MCF 10A (cell line): ENCODE measurements around the gene HOXC5. TPM values are rescaled to one million over a fixed set of nuclear protein-coding genes. Genes with fewer than 3 reads are reported as not detected.

Source experiments
- BruUV-seq: library from RNA; stranded (reverse); fragments of 400-500 nt; replicated peaks from 2 replicates; lab custom pipeline; 2021; lab: Mats Ljungman, UMichigan
- CTCF ChIA-PET: fragments of 300-600 bp; sonication (Branson Sonifier 250); formaldehyde crosslinking; extraction: SDS; loops from one replicate; lab custom pipeline; 2021; ENCODE audit warnings: antibody characterized with exemption, inconsistent platforms; lab: Yijun Ruan, JAX
- POLR2A ChIA-PET: fragments of 300-600, 350-650 bp; sonication (Branson Sonifier 250); formaldehyde crosslinking; extraction: SDS; loops from one replicate; lab custom pipeline; 2020; ENCODE audit warnings: antibody characterized with exemption, inconsistent platforms; lab: Yijun Ruan, JAX
- DNase-seq: peaks from one replicate; pipeline ENCODE4 v3.0.0-alpha.2; 2018; ENCODE audit not compliant: unreplicated experiment
- H3K27ac Mint-ChIP-seq: one replicate; pipeline ENCODE4 v1.8.0; 2022; ENCODE audit warnings: mild to moderate bottlenecking, low read depth, mixed read lengths; ENCODE audit not compliant: unreplicated experiment
- H3K27me3 Mint-ChIP-seq: one replicate; pipeline ENCODE4 v1.8.0; 2022; ENCODE audit warnings: mixed read lengths; ENCODE audit not compliant: insufficient read depth, unreplicated experiment
- H3K36me3 Mint-ChIP-seq: one replicate; pipeline ENCODE4 v1.8.0; 2022; ENCODE audit warnings: mild to moderate bottlenecking, moderate library complexity, mixed read lengths; ENCODE audit not compliant: insufficient read depth, unreplicated experiment
- H3K4me1 Mint-ChIP-seq: one replicate; pipeline ENCODE4 v1.8.0; 2022; ENCODE audit warnings: mixed read lengths; ENCODE audit not compliant: insufficient read depth, unreplicated experiment
- H3K4me3 Mint-ChIP-seq: one replicate; pipeline ENCODE4 v1.8.0; 2022; ENCODE audit warnings: mild to moderate bottlenecking, moderate library complexity, mixed read lengths; ENCODE audit not compliant: unreplicated experiment
- H3K9me3 Mint-ChIP-seq: one replicate; pipeline ENCODE4 v1.8.0; 2022; ENCODE audit warnings: mixed read lengths; ENCODE audit not compliant: unreplicated experiment
- intact Hi-C: fragments of 100-400 bp; cut with micrococcal nuclease; formaldehyde crosslinking; loops from 2 replicates; pipeline ENCODE4 v1.14.1; 2022
- total RNA-seq: library from RNA; stranded (reverse); gene quantifications from 2 replicates; pipeline ENCODE4 v1.2.3, GENCODE V29; 2022
- TF ChIP-seq, protein P1 (sequence below): fragments of 200-600 bp; IDR thresholded peaks from one replicate; pipeline ENCODE4 v1.8.0; 2022; ENCODE audit warnings: antibody characterized with exemption, mild to moderate bottlenecking; ENCODE audit not compliant: unreplicated experiment

The HOXC5 gene
- total RNA-seq, 1 experiment from 2014 or later = not detected

DNA sequence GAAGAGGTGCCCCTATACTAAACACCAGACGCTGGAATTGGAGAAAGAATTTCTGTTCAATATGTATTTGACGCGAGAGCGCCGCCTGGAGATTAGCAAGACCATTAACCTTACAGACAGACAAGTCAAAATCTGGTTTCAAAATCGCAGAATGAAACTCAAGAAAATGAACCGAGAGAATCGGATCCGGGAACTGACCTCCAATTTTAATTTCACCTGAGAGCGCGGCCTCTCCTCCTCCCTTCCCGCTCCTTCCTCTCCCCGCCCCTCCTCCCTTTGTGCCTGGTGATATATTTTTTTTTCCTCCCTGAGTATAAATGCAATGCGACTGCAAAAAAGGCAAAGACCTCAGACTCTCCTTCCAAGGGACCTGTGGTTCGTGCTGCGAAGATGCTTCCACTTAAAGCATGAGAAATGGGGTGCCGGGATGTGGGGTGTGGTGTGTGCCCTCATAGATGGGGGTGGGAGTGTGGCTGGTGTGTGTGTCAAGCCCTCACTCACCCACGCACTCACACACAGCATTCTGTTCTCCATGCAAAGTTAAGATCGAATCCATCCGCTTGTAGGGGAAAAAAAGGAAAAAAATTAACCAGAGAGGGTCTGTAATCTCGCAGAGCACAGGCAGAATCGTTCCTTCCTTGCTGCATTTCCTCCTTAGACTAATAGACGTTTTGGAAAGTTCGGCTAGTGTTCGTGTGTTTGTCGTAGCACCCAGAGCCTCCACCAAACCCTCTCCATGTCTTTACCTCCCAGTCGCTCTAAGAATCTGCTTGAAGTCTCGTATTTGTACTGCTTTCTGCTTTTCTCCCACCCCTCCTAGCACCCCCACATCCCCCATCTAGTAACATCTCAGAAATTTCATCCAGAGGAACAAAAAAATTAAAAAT, 43.4 kb upstream of the HOXC5 start:
- intact Hi-C loops = loop anchor here (1.0 to 10.0 kb wide), 3 partner anchors 195 to 287 kb away; no protein-coding TSS in a partner anchor
- ChIA-PET CTCF (interaction anchor here (0.5 to 4.5 kb wide), 19 partner anchors 10 to 287 kb away, joined by 3 to 60 read pairs (median 6); partner anchors contain the start of gene HOXC11), POLR2A (interaction anchor here (0.6 to 2.7 kb wide), 4 partner anchors 10 to 64 kb away, joined by 3 to 12 read pairs (median 3); partner anchors contain the start of gene HOXC9)
- peak; percentile 74 for DNase-seq
- H3K9me3 Mint-ChIP-seq = no peaks in the 10 kb centered on the region
- H3K4me3 Mint-ChIP-seq = peak overlapping the region; percentile 70
- H3K4me1 Mint-ChIP-seq = peaks cover 24% of the 10 kb centered on the region
- BruUV-seq = no TSS peak
- H3K27me3 Mint-ChIP-seq = peaks cover 7% of the 10 kb centered on the region
- TF ChIP-seq, protein P1, sequence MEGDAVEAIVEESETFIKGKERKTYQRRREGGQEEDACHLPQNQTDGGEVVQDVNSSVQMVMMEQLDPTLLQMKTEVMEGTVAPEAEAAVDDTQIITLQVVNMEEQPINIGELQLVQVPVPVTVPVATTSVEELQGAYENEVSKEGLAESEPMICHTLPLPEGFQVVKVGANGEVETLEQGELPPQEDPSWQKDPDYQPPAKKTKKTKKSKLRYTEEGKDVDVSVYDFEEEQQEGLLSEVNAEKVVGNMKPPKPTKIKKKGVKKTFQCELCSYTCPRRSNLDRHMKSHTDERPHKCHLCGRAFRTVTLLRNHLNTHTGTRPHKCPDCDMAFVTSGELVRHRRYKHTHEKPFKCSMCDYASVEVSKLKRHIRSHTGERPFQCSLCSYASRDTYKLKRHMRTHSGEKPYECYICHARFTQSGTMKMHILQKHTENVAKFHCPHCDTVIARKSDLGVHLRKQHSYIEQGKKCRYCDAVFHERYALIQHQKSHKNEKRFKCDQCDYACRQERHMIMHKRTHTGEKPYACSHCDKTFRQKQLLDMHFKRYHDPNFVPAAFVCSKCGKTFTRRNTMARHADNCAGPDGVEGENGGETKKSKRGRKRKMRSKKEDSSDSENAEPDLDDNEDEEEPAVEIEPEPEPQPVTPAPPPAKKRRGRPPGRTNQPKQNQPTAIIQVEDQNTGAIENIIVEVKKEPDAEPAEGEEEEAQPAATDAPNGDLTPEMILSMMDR = peak; percentile 62
- no peaks in the 10 kb centered on the region for H3K36me3 Mint-ChIP-seq
- H3K27ac Mint-ChIP-seq = peak overlapping the region; percentile 64

DNA sequence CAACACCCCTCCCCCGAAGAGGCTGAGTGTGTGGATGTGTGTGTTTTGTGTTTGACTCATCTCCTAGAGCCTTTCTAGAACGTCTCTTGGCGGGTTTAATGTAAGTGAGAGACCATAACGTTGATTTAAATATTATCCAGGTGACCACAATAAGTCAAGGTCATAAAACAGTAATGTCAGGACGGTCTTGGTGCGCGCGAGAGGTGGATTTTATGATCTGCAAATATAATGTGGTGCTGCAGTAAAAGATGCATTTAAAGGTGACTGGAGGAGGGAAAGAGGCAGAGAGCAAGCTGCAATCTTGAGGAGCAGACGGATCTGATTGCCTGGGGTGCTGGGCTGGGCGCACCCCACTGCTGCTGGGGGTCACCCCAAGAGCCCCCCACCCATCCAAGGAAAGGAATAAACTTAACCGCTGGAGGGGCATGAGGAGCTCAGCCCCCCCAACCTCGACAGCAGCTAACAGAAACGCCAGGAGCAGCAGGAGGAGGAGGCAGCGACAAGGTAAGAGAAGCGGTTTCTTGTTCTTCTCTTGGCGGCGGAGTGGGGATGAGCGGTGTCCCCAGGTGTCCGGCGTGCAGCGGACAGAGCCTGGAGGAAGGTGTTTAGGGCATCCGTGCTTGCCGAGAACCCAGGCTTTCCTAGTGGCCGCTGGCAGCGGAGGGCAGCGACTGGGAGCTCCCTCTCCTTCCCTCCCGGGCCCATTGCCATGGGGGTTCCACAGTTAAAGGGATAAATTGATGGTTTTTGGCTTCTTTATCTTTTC, 42.4 kb upstream of the HOXC5 start:
- CTCF ChIA-PET = interaction anchor here (0.5 to 3.1 kb wide), 16 partner anchors 11 to 332 kb away, joined by 3 to 16 read pairs (median 4); no protein-coding TSS in a partner anchor
- Mint-ChIP-seq H3K4me1 (peaks cover 24% of the 10 kb centered on the region), H3K36me3 (no peaks in the 10 kb centered on the region), H3K4me3 (no peak overlapping the region), H3K27ac (no peak overlapping the region), H3K9me3 (no peaks in the 10 kb centered on the region), H3K27me3 (peaks cover 7% of the 10 kb centered on the region)
- TF ChIP-seq, protein P1 = no peak
- intact Hi-C loops = no loop called here
- POLR2A ChIA-PET = interaction anchor here (0.6 to 2.7 kb wide), 4 partner anchors 9 to 221 kb away, joined by 3 to 12 read pairs (median 3); partner anchors contain the start of gene HOXC9
- BruUV-seq = no TSS peak
- no peak for DNase-seq

DNA sequence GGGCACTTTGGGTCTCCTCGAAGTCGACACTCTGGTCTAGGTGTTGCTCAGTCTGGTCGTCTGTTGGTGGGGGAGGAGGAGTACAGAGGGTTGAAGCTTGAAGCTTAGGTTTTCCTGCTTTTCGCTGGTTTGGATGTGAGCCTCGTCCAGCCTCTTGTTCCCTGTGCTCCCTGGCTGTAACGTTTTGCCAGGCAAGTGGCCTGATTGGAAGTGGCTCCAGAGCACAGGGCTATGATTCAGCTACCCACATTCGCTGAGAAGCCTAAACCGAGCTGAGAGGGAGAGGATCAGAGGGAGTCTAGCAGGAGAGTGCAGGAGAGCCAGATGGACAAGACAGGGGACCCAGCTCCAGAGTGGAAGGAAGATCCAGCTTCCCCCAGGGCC, 41.8 kb upstream of the HOXC5 start:
- Mint-ChIP-seq H3K4me1 (peaks cover 24% of the 10 kb centered on the region), H3K27ac (no peak overlapping the region), H3K4me3 (no peak overlapping the region), H3K27me3 (peaks cover 7% of the 10 kb centered on the region), H3K36me3 (no peaks in the 10 kb centered on the region), H3K9me3 (no peaks in the 10 kb centered on the region)
- POLR2A ChIA-PET = interaction anchor here (0.7 to 2.7 kb wide), 3 partner anchors 8 to 221 kb away, joined by 3 to 12 read pairs (median 4); partner anchors contain the start of gene HOXC9
- no TSS peak for BruUV-seq
- no peak for DNase-seq
- CTCF ChIA-PET = interaction anchor here (0.5 to 3.1 kb wide), 13 partner anchors 51 to 289 kb away, joined by 3 to 16 read pairs (median 6); no protein-coding TSS in a partner anchor
- TF ChIP-seq, protein P1 = no peak
- intact Hi-C loops = no loop called here
